HG03045 (cell line): ENCODE data around the gene CYTL1.
"Not testable (repeated sequence)": the region's sequence is repeated elsewhere in the genome, so short reads cannot be mapped to it uniquely, and the experiment has no call there.

ENCODE experiments used
- ATAC-seq: cut with Tn5 transposase; IDR thresholded peaks from one replicate; pipeline ENCODE4 v1.9.1; 2021; ENCODE audit warnings: mild to moderate bottlenecking, moderate library complexity; ENCODE audit not compliant: unreplicated experiment

The CYTL1 gene, protein sequence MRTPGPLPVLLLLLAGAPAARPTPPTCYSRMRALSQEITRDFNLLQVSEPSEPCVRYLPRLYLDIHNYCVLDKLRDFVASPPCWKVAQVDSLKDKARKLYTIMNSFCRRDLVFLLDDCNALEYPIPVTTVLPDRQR

GRCh38 chr4:5019274-5019673 is at the start of gene CYTL1:
Gene CYTL1 (minus strand): TSS chr4:5019458. CDS start chr4:5019445, 13 bp downstream.
- ATAC-seq = no peak

DNA sequence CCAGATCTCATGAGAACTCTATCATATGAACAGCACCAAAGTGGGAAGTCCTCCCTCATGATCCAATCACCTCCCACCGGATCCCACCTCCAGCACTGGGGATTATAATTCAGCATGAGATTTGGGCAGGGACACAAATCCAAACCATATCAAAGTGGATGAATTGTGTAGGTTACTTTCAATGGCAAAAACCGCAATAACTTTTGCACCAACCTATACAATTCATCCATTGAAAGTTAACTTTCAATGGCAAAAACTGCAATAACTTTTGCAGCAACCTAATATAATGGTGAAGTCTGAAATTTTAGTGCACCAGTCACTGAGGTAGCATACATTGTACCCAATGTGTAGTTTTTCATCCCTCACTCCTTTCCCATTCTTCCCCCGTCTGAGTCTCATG is 48.6 kb upstream of the CYTL1 start:
- ATAC-seq = no peak

GRCh38 chr4:5066968-5067367 is 47.7 kb upstream of the CYTL1 start:
- not testable (repeated sequence) for ATAC-seq

- ATAC-seq = no peak
Observed at GRCh38 chr4:5066101-5066500, 46.8 kb upstream of the CYTL1 start.

DNA sequence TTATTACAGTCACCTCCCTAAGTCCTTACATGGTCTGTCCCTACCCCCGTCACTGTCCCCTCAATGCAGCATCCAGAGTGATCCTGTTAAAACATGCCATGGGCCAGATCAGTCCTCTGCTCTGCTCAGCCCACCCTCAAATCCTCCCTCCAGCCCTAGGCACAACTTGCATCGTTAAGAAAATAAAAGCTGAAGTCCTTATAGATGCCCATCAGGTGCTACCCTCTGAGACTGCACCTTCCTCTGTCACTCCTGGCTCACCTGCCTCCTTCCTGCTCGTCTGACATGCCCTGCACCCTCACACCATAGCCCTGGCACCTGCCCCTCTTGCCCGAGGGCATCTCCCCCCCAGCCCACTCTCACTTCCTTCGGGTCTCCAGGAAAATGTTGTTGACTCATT is 36.2 kb upstream of the CYTL1 start:
- ATAC-seq = no peak

- ATAC-seq = no peak
Observed at GRCh38 chr4:5054532-5054931, 35.3 kb upstream of the CYTL1 start.

DNA sequence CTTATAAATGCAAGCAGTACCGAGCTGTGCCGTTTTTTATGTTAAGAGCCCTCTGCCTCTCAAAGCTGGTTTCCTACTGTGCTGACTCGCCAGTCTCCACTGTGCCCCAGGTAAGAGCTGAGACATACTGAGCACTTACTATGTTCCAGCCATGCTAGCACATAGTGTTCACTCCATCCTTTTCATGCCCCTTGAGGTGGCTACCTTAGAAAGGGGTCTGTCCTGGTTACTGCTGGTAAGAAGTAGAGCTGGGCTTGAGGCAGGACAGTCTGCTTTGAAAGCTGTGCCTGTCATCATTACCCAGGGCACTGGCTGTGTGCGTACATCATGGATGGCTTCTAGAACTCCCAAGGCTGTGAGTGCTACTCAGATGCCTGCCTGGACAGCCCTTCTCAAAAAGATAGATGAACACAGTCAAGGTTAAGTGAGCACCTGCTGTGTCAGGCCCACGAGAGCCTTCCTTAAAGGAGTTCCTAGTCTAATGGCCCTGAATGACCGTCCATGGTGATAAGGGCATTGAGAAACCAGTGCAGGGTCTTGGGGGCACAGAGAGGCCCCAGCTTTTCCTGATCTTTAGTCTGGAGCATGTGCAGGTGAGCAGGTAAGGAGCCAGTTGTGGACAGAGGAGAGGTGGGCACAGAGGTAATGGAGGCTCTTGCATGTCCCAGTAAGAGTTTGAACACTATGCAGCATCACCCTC is 33.6 kb upstream of the CYTL1 start:
- ATAC-seq = no peak

GRCh38 chr4:5052204-5052702 is 33.0 kb upstream of the CYTL1 start:
- ATAC-seq = no peak

DNA sequence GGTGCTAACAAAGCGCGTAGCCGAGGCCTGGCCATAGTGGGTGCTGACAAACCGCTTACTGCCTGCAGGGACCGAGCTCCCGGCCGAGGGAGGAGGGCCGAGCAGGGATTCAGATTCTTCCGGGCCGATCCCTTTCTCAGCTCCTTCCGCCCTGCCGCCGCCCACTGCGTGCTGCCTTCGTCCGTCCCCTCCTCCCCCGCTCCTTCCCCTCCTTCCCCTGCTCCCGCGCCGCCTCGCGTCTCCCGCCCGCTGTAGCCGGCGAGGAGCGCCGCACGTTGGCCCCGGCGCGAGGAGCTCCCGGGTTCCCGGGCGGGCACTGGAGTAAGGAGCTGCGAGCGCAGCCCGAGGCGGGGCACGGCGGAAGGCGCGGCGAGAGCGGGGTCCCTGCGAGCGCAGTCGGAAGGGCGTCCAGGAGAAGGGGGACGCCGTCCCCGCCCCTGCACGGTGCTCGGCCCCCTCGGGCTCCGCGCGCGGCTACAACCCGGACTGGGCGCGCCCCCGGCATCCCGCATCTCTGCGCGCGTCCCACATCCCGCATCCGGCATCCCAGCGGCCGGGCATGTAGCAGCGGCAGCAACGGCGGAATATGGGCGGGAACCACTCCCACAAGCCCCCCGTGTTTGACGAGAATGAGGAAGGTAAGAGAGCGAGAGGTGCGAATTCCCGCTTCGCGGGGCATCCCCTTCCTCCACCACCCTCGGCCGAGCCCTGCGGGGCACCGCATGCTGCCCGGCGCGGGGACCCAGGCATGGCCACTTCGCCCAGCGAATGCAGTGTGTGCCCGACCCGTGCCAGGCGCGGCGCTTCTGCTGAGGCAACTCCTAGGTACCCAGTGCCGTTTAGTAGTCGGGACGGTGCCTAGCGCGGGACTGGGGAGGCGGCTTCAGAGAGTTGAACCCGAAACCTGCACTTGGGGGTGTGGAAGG is 32.3 kb upstream of the CYTL1 start, which contains the start of gene STK32B:
Gene STK32B (plus strand): TSS at position 203 of the 926 bp plus-strand sequence.
- no peak for ATAC-seq

GRCh38 chr4:5050520-5051277 is 31.4 kb upstream of the CYTL1 start:
- no peak for ATAC-seq

DNA sequence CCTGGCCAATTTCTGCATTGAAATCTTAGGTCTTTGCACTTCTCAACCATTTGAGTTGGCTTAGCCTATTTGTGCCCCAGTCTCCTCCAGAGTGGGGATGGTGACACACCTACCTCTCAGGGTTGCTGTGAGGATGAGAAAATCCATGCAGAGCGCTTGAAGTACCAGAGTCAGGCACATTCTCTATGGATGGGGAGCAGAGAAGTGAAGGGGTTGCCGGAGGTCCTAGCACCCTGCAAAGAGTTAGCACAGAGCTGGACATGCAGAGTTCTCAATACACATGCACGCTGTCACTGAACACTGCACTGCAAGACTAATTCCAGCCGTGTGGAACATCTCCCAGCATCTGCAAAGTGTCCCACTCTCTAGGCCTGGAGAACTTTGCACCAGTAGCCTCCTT is 29.5 kb upstream of the CYTL1 start:
- ATAC-seq = no peak

DNA sequence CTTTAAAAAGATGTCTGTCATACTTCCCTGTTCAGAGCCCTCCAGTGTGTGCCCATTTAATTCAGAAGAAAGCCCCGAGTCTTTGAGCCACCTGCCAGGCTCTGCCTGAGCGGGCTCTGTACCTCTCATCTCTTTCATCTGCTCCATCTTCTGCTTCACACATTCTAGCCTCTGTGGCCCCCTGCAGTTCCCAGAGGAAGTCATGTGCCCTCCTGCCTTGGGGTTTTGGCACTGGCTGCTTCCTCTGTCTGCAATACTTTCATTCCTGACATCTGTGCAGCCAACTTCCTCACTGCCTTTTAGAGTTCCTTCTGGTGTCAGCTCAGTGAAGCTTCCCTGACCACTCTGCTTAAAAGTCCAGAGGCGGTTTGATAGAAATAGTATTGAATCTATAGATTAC is 25.8 kb upstream of the CYTL1 start:
- no peak for ATAC-seq

DNA sequence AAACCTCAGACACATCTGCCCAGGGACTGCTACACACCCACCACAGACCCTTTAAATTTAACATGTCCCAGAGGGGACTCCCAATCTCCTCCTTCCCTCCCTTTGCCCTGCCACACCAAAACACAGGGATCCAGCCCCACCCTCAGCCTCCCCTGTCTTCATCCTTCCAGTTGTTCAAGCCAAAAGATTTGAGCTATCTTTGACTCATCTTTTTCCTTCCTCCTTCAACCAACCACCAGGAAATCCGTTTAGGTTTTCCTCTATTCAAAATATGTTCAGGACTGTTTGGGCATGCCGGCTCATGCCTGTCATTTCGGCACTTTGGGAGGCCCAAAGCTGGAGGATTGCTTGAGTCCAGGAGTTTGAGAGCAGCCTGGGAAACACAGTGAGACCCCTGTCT is 25.1 kb upstream of the CYTL1 start:
- no peak for ATAC-seq

DNA sequence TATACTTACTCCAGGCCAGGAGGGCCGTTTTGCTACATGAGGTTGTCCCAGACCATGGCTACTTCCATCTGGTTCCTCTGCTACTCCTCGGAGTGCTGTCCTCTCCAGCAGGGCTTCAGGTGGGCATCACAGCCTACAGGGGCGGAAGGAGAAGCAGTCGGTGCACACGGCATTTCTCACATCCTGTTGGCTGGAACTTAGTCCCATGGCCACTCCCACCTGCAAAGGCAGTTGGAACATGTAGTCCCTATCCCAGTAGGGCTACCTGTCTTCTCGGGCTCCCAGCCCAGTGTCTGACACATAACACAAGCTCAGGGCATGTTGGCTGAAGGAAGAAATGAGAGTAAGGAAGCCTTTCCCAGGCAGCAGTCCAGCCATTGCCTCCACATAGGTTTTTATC is 24.3 kb upstream of the CYTL1 start:
- ATAC-seq = no peak

DNA sequence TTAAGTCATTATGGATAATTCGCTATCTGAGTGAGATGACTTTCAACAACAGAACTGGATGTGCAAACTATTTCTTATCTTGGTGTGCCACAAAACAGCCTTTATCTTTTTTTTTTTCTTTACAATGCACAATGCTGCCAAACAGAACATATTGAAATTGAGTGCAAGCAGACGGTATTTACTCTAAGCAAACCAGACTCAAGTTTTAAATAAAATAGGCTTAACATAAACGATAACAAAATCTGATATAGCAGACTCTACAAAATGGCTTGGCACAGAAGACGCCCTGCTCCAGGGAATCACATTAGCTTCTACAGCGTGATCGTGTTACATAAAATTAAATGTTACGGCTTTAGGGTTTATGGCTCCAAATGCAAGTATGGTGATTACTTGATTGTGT is 22.4 kb upstream of the CYTL1 start:
- no peak for ATAC-seq

DNA sequence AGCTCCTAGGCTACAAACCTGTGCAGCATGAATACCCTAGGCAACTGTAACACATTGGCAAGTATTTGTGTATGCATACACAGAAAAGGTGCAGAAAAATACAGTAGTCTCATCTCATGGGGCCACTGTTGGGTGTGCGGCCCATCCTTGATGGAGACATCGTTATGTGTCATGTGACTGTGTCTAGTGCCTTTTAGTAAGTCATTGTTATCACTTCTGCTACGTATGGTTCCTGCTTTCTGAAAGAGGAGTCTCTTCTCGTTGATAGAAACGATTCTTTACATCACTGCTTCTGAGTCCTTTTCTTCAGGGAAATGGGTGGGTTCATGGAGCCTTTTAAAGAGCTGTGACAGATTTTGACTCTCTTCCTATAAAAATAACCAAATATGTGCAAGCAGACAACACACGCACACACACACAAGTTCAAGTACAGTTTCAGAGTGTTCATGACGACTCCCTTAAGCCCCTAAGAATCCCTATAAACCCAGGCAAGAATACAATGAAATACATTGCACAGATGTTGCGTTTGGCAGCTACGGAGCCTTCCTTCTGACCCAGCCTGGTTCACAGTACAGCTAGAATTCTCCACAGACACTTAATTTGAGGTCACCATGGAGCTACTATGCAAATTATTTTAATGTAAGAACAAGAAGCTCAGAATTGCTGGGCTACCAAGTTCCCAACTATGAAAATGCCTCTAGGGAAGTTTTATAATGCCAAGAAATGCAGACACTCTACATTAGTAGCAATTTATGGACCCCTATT is 21.8 kb upstream of the CYTL1 start:
- ATAC-seq = no peak

GRCh38 chr4:5039800-5040199 is 20.5 kb upstream of the CYTL1 start:
- ATAC-seq = no peak

GRCh38 chr4:5037553-5038551 is 18.6 kb upstream of the CYTL1 start:
- no peak for ATAC-seq

- ATAC-seq = no peak
Observed at GRCh38 chr4:5036239-5036638, 17.0 kb upstream of the CYTL1 start.
